Measurements from ENCODE around the gene CCDC80.
A peak's percentile ranks its signal among the peaks of the same experiment; 100 is the strongest.

CCDC80 gene

DNA sequence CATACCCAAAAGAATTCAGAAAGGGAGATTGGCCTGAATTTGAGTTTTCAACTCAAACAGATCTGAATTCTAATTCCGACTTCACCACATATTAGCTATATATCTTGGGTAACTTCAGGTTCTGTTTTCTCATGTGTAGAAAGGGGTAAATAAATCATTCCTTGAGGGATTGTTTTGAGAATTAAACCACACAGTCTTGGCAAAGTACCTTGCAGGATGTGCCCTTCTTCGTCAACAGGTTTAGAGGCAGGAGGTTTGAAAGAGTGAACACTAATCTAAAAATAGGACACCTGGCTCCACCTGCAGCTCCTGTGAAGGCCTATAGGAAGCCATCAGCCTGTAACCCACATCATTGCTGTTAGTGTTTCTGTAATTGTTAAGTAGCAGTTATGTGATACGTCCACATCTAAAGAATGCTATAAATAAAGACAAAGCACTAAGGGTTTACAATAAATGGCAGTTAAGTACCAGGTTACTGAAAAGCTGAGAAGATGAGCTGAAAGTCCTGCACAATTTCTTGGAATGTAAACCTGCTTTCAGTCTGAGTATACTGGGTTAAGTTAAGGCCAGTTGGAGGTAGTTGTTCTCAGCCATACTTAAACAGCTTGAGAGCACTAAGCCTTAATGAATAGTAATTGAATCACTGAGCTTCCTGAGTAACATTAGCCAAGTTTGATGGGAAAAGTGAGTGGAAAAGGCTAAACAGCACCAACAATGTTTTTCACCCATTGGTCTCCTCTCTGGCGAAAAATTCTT, 6.0 kb downstream of the CCDC80 start:
- H3K4me3 ChIP-seq (ENCODE audit: control insufficient read depth, low read depth, low read length) = peak overlapping the region; percentile 65
- no peak for DNase-seq (ENCODE audit: low read depth)
- TF ChIP-seq CTCF (IDR thresholded peaks at IDR 0.05; ENCODE audit: control insufficient read depth, insufficient read depth, low read depth, low read length, missing control alignments) = no peak

DNA sequence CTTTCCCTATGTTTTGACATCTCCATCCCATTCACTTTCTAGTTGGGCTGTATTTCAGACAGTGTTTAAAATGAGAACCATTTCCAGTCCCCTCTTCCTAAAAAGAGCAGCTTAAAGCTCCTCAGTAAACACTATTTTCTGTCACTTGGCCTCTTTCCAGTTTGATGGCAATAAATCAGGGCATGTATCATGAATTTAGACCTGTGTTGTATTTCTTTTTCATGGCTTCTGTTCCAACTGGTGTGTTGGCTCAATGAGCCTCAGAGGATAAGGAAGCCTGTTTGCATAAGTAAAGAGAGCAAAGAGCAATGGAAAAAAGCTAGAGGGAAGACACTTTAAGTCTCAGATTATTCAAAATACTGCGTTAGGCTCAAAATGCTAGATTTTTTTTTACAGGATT, 7.2 kb downstream of the CCDC80 start:
- H3K4me3 ChIP-seq (ENCODE audit: control insufficient read depth, low read depth, low read length) = peak overlapping the region; percentile 16
- no peak for DNase-seq (ENCODE audit: low read depth)
- TF ChIP-seq CTCF (IDR thresholded peaks at IDR 0.05; ENCODE audit: control insufficient read depth, insufficient read depth, low read depth, low read length, missing control alignments) = no peak

DNA sequence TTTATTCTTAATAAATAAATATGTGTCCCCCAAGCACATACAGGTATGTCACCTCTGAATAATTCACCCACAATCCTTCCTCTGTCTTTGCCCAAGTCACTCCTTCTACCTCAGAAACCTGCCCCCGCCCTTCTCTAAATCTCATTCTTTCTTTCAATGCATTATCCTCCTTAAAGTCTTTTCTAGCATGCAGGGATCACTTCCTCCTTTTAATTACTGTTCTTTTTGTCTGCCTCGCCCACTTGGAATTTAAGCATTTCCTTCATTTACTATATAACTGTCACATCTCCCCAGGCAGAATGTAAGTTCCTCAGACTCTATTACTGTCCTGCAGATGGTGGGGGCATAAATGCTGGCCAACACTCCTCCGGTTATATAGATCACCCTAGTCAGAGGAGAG, 7.8 kb downstream of the CCDC80 start:
- peak overlapping the region; percentile 16 for H3K4me3 ChIP-seq (ENCODE audit: control insufficient read depth, low read depth, low read length)
- TF ChIP-seq CTCF (IDR thresholded peaks at IDR 0.05; ENCODE audit: control insufficient read depth, insufficient read depth, low read depth, low read length, missing control alignments) = no peak
- DNase-seq (ENCODE audit: low read depth) = no peak

DNA sequence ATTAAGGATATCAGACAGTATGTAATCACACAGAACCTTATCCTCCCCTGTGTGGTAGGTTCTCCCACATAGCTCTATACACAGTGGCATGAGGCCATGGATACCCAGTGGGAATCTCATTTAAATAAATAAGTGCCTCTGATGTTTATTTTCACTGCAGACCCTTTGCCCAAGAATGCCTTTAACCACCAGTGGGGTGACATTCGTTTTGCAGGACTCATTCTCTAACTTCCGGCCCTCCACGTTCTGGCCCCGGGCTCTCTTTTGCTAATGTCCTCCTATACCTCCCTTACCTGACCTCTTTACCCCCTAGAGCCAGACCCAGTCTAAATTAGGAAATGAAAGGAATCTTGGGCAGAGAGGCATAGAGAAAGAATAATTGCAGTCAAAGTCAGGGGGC, 8.3 kb downstream of the CCDC80 start:
- no peak for TF ChIP-seq CTCF (IDR thresholded peaks at IDR 0.05; ENCODE audit: control insufficient read depth, insufficient read depth, low read depth, low read length, missing control alignments)
- DNase-seq (ENCODE audit: low read depth) = no peak
- H3K4me3 ChIP-seq (ENCODE audit: control insufficient read depth, low read depth, low read length) = peak overlapping the region; percentile 9

DNA sequence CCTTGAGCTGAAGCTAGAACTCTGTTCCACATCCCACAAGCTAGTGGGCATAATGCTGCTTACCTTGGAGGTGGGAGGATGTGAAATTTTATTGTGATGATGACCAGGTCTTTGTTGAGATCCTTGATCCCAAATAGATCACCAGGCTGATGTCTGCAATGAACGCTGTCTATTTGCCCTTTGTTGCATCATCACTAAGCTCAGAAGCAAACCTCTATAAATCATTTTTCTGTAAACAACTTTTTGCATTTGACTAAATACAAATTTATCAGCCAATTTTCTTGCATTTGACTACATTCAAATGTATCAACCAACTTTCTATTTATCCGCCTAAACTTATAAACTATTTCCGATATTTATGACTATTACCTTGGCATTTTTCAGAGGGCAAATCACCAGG, 9.7 kb downstream of the CCDC80 start:
- H3K4me3 ChIP-seq (ENCODE audit: control insufficient read depth, low read depth, low read length) = no peak overlapping the region
- TF ChIP-seq CTCF (IDR thresholded peaks at IDR 0.05; ENCODE audit: control insufficient read depth, insufficient read depth, low read depth, low read length, missing control alignments) = no peak
- DNase-seq (ENCODE audit: low read depth) = no peak

GRCh38 chr3:112629425-112629824, 11.5 kb downstream of the CCDC80 start:
- TF ChIP-seq CTCF (IDR thresholded peaks at IDR 0.05; ENCODE audit: control insufficient read depth, insufficient read depth, low read depth, low read length, missing control alignments) = no peak
- no peak overlapping the region for H3K4me3 ChIP-seq (ENCODE audit: control insufficient read depth, low read depth, low read length)
- peak; percentile 91 for DNase-seq (ENCODE audit: low read depth)
